Loucy (cell line): ENCODE measurements around the gene PREX1.

ENCODE experiments used
- EZH2phosphoT487 ChIP-seq: fragments of 200-600 bp; IDR thresholded peaks from 2 replicates; pipeline ENCODE4 v1.6.1; 2018; ENCODE audit warnings: antibody characterized with exemption, mild to moderate bottlenecking, moderate library complexity, borderline replicate concordance
- TF ChIP-seq, protein P1 (sequence below): fragments of 200-600 bp; sonication (generic); conservative IDR thresholded peaks from 2 replicates; pipeline ENCODE4 v1.5.1; 2014; ENCODE audit warnings: mild to moderate bottlenecking, antibody characterized with exemption, low read length

- TF ChIP-seq, protein P1, sequence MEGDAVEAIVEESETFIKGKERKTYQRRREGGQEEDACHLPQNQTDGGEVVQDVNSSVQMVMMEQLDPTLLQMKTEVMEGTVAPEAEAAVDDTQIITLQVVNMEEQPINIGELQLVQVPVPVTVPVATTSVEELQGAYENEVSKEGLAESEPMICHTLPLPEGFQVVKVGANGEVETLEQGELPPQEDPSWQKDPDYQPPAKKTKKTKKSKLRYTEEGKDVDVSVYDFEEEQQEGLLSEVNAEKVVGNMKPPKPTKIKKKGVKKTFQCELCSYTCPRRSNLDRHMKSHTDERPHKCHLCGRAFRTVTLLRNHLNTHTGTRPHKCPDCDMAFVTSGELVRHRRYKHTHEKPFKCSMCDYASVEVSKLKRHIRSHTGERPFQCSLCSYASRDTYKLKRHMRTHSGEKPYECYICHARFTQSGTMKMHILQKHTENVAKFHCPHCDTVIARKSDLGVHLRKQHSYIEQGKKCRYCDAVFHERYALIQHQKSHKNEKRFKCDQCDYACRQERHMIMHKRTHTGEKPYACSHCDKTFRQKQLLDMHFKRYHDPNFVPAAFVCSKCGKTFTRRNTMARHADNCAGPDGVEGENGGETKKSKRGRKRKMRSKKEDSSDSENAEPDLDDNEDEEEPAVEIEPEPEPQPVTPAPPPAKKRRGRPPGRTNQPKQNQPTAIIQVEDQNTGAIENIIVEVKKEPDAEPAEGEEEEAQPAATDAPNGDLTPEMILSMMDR = no peak
- no peak for TF ChIP-seq EZH2phosphoT487
Observed at GRCh38 chr20:48730977-48731376, 96.8 kb downstream of the PREX1 start.
